ENCODE data around the gene TRIM60.
A peak's percentile ranks its signal among the peaks of the same experiment; 100 is the strongest.
"Not testable (repeated sequence)": the region's sequence is repeated elsewhere in the genome, so short reads cannot be mapped to it uniquely, and the experiment has no call there.

TRIM60 gene

DNA sequence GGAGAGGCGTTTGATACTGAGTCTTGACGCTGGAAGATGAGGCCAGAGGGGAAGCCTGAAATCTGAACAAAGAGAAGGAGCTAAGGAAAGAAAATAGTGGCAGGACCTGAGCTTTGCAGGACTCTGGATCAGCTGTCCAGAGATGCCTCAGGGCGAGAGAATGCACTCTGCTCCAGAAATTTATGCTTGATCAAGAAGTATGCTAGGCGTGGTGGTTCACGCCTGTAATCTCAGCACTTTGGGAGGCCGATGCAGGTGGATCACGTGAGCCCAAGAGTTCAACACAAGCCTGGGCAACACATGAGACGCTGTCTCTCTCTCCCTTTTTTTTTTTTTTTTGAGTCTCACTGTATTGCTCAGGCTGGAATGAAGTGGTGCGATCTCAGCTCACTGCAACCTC lies 23.8 kb downstream of the TRIM60 start:
- no peak for DNase-seq

DNA sequence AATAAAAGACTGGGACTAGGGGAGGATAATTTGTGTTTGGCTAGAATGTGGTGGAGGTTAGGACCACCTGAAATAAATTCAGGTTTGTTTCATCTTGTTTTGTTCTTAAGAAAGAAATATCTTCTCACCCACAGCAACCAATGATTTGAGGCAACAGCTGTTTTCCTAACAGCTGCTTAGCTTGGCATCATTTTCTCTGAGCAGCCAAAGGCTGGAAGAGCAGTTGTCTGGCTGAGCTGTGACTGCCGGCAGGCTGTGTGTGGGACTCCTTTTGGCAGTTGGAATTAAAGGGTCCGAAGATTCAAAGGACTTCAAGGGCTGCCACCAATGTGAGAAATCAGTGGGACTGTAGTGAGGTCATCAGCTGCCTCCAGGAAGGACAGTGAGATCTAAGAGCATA lies 26.9 kb downstream of the TRIM60 start:
- DNase-seq: peak; percentile 52

DNA sequence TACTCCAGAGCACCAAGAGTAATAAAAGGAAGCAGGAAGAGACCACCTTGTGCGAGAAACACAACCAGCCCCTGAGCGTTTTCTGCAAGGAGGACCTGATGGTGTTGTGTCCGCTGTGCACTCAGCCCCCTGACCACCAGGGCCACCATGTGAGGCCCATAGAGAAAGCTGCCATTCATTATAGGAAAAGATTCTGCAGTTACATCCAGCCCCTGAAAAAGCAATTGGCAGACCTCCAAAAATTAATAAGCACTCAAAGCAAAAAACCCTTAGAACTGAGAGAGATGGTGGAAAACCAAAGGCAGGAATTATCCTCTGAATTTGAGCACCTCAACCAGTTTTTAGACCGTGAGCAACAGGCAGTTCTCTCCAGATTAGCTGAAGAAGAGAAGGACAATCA lies 27.6 kb downstream of the TRIM60 start:
- DNase-seq: no peak

DNA sequence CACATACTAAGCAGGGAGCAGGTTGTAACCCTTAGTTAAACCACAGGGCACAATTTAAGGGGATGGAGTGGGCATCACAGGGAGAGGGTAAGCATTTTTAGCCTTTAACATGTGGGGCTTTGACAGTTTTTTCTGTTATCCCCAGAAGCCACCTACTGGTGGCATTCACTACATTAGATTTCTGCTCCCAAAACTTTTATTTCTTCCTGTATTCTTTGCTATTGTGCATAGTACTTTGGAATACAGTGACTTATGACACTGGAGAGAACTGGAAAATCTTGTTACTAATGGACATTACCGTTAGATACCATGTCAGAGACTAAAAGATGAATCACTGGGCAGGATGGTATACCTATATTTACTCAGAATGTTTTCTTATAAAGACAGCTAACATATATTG lies 29.1 kb downstream of the TRIM60 start:
- DNase-seq: no peak

DNA sequence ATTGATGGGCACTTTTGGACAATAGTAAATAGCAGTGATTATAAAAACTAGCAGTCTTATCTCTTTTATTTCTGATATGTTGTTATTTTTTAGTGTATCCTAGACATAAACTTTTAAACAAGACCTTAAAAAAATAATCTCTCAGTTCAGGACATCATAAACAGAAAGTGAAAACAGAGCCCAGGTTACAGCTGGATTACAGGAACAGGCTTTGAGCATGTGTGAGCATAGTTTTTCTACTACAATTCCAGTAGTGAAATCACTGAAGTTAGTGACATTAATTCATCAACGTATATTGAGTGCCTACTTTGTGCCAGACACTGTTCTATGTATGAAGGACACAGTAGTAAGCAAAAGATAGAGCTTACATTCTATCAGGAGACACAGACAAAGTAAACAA lies 38.8 kb downstream of the TRIM60 start:
- DNase-seq: no peak

DNA sequence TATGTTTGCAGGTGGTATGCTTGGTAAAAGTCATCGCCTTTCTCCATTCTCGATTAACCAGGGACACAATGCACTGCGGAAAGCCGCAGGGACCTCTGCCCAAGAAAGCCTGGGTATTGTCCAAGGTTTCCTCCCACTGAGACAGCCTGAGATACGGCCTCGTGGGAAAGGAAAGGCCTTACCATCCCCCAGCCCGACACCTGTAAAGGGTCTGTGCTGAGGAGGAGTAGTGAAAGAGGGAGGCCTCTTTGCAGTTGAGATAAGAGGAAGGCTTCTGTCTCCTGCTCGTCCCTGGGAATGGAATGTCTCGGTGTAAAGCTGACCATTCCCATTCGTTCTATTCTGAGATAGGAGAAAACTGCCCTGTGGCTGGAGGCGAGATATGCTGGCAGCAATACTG lies 41.5 kb downstream of the TRIM60 start:
- not testable (repeated sequence) for DNase-seq

DNA sequence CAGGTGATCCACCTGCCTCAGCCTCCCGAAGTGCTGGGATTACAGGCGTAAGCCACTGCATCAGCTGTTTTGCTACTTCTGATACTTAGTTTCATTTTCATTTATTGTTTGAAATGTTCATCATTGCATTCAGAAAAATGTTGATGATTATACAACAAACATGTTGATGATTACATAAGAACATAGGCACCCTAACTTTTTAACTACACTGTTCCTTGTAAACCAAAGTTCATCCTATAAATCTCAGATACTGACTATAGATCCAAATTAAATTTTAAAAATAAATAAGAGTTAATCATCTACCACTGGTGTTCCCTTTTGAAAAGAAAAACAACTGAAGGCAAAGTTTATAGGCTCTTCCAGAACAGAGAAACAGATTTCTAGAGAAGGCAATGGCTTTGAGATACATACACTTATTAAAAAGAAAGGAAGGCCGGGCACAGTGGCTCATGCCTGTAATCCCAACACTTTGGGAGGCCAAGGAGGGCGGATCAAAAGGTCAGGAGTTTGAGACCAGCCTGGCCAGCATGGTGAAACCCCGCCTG lies 45.3 kb downstream of the TRIM60 start:
- DNase-seq: no peak

DNA sequence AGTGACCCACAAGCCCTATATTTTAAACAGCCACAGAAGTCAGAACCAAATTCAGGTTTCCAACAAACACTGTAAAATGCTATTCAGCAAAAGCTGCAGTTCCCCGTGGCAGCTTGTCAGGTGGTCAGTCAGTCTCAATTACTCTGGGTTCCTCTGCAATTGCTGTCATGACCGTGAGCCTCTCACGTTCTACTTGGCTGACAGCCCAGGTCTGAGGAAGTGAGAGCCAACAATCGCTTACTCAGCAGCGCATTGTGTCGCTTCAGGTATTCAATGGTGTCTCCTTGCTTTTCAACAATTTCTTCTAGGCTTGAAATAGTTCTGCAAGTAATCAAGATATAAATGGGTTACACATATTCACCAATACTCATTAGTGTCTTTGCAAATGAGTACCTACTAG lies 47.7 kb downstream of the TRIM60 start:
- DNase-seq: peak; percentile 36

DNA sequence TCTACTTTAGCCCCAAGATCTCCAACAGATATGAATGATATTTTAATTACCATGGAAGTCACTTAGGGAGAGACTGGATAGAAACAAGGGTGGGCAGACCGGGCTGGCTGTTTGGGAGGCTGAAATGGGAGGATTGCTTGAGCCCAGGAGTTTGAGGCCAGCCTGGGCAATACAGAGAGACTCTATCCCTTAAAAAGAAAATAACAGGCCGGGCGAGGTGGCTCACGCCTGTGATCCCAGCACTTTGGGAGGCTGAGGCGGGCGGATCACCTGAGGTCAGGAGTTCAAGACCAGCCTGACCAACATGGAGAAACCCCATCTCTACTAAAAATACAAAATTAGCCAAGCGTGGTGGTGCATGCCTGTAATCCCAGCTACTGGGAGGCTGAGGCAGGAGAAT lies 53.0 kb downstream of the TRIM60 start:
- DNase-seq: not testable (repeated sequence)

DNA sequence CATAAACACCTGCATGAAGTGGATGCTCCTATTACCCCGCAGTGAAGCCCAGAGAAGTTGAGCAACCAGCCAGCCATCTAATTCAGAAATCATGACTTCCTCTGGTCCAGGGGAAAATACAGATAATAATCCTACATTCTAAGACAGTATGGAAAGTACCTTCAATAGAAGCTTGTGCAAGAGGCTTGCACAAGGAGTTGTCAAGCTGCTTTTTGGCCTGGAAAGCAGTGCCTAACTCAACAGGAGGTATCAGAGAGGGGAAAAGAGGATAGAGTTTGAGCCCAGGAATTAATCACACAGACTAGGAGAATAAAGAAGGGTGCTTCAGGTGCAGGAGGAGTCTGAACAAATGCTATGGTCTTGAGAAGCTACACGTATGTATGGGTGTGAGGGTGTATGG lies 54.1 kb downstream of the TRIM60 start:
- DNase-seq: no peak

DNA sequence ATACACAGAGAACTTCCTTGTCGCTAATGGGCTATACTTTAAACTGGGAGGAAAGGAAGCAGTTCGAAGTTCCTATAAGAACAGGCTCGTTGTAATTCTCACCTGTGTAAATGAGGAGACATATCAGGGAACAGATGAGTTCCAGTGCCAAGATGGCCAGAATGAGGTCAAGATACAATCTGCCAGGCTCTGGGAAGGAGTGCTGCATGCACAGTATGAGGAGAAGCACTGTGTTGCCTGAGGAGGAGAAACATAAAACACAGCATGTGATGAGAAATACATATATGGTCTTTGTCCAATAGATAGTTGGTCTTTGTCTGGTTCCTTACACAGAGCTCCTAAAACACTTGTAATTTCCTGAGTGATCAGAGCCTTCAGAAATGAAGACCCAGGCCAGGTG lies 56.6 kb downstream of the TRIM60 start:
- DNase-seq: no peak

All from left hindlimb (tissue), 1 donor.